HG02870 (cell line): ENCODE measurements around the gene DSEL.

ENCODE experiments used
- ATAC-seq: cut with Tn5 transposase; IDR thresholded peaks from one replicate; pipeline ENCODE4 v1.9.1; 2021; ENCODE audit warnings: mild to moderate bottlenecking, moderate library complexity; ENCODE audit not compliant: unreplicated experiment

DSEL gene

GRCh38 chr18:67516539-67517443 is at the start of gene DSEL:
Gene DSEL, minus strand, starts transcription at chr18:67516720. Its CDS starts 2,112 bp downstream, at chr18:67514608.
- peak; percentile 94 for ATAC-seq

DNA sequence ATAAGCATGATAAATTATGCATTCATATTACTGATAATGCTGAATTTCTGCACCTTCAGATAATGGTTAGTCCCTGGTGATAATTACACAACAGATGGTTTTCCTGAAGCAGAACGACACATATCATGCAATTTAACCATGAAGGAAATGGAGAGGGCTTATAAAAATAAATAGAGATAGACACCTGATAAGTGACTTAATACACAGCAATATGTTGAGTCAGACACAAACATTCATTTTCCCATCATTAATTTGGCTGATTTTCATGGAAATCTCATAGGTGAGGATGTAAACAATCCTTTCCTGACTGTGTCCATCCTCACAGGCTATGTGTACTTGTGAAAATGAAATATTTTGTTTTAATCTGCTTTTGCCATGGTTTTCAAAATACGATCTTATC is 36.9 kb upstream of the DSEL start:
- ATAC-seq, result no peak

GRCh38 chr18:67550872-67551520 is 34.5 kb upstream of the DSEL start:
- no peak for ATAC-seq

GRCh38 chr18:67549946-67550345 is 33.4 kb upstream of the DSEL start:
- no peak for ATAC-seq

- ATAC-seq, result no peak
Observed at GRCh38 chr18:67545681-67546080, 29.2 kb upstream of the DSEL start.

DNA sequence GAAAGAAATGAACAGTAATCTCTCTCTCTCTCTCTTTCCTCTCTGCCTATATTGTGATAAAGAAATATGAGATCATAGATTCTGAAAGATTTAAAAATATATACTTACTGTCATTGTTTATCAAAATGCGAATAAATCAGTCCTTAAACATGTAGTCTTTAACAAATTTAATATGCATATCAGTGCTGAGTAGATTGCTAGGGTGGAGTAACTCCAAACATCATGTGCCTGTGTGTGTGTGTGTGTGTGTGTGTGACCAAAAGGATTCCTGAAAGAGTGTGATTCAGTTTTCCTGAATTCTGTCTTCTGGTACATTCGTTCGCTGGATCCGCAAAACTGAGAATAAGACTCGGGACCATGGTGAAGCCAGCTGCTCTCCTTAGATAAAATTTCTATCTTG is 24.0 kb upstream of the DSEL start:
- ATAC-seq, result no peak

GRCh38 chr18:67531929-67532328 is 15.4 kb upstream of the DSEL start:
- no peak for ATAC-seq

DNA sequence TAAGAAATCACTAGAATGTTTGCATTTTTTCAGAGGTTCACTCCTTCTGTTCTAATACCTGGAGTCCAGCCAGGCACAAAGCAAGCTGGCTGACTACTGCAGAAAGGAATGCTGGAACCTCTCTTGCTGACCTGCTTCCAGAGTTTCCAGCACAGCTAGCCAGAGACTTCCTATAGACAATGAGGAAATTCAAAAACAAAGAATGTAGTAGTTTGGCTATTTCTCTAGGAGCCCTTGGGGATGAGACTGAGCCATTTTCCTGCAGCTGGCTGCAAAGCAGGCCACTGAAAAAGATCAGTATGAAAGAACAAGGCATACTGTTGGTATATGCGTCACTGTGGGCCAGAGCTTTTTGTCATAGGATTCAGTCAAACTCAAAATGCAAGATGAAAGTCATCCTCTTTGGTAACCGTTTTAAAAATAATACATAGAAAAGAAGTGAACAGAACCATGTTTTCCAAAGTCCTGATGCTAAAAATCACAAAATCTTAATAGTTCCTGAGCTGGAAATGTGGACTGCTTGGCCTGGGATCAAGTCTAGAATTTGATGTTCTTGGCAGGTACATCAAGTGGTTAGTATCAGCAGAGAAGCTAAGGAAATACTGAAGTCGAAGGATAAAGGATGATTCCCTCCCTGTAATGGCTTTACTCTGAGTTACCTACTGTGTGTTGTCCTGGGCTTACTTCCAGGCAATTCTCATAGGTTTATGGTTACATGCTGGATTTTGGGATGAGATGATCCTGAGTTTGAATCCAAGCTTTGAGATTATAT is 9.0 kb upstream of the DSEL start:
- no peak for ATAC-seq

GRCh38 chr18:67520351-67520921 is 3.9 kb upstream of the DSEL start:
- no peak for ATAC-seq

DNA sequence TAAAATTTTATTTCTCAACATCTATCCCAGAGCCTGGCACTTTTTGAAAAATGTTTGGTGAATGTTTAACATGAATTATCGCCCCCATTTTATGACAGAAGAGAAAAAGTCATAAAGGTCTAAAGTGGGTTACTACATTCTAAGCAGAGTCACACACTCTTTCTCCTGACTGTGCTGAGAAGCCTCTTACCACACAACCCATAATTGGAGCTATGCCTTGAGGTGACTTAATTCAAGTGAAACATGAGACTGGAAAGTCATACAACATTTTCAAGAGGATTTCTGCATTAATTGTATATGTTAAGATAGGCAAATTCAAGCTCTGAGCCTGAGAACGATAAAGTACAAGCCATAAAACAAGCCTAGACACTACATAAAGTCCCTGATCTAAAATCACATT is 3.1 kb upstream of the DSEL start:
- no peak for ATAC-seq

DNA sequence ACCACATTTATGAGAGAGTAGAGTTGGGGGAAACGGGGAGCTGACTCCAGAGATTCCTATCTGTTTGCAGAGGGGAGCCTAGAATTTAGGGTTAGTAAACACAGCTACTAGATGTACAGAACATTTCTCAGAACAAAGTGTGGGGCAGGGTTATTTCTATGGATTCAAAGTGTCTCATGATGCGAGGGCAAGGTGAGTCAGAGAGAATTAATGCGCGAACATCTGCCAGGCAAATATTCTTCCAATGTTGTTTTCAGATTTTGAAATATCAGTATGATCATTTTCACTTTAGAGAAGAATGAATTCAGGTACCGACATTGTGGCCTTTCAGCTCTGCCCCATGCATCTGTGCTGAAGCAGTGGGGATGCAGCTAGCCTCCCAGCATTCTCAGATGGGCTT is 2.0 kb upstream of the DSEL start:
- no peak for ATAC-seq

DNA sequence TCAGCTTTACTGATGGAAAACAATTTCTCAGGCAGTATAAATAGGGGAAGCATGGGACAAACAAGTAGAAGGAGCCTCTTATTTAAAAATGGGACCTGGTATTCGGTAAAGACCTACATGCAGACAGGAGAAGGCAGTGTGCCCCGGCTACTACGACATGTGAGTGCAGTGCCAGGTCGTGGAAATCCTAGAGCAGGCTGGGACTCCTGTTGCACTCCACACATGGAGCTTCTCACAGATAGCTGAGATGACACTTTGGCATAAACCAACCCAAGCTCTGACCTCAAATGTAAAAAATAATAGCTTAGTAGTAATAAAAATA is 885 bp upstream of the DSEL start:
- ATAC-seq, result no peak

DNA sequence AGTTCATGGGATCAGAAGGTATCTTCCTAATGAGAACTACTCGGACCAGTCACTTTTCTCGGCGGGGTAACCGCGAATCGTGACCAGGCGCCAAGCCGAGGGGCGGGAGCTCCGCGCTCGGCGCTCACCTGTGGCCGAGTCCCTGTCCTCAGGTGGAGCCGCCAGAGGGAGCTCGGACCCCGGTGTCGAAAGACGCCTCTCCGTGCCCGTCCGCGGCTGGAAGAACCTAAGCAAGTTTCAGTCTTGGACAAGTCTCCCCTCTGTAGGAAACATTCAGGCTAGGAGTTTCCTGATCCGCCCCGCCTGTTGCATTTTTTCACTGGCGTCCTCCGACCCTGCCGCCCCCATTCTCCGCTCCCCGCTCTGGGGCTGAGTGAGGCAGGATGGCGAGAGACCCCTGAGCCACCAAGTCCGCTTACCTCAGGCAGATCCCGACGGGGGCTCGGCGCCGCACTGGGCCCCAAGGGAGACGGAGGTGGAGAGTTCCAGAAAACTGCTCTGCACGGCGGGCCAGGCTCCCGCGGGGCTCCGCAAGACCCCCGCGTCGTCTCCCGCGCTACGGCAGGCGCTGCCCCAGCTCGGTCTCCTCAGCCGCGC is 480 bp downstream of the DSEL start:
- peak; percentile 25 for ATAC-seq

DNA sequence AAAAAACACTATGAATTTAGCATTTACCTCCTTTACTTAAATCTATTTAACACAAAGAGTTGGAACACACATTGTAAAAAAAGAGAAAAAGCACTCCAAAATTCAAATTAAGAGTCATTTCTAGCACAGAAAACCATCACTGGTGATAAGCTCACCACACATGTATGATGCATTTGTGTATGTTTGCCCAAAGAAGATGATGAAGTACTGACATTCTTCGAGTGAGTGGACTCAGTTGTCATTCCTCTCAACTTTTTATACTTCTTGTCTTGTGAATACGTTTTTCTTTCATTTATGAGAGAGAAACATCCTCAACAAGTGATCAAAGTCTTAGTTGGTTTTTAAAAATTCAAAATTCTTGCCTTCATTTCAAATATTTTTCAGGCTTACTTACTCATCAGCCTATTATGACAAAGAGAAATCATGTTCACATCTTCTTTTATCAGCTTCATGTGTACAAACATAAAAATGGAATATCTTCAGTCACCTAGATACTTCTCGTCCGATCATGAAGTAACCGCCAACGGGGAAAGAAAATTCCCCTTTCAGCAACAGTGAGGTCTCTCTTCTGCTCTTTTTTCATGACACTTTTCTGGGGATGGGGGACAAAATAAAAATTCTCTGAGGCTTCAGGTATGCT is 1.5 kb downstream of the DSEL start:
- ATAC-seq, result no peak

- ATAC-seq, result no peak
Observed at GRCh38 chr18:67514465-67514864, 2.1 kb downstream of the DSEL start.

DNA sequence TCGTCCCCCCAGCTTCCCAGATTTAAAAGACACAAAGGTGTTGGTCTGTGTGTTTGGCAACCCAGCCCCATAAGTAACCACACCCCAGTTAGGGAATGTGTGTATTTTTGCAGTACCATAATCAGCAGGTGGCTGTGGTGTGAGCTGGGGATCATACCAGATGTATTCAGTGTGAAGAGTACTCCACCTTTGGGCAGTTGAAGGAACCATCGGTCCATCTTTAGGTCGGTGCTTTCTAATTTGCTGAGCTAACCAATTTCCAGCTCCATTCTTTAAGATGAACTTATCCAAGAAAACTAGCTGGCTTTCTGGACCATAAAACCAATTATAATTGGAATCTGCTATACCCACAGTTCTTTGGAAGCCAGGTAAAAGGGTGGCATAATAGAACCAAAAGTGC is 3.2 kb downstream of the DSEL start:
- ATAC-seq, result no peak

GRCh38 chr18:67511840-67512239 is 4.7 kb downstream of the DSEL start:
- no peak for ATAC-seq

- ATAC-seq, result no peak
Observed at GRCh38 chr18:67510831-67511230, 5.7 kb downstream of the DSEL start.

GRCh38 chr18:67509741-67510391 is 6.7 kb downstream of the DSEL start:
- no peak for ATAC-seq

- ATAC-seq, result no peak
Observed at GRCh38 chr18:67508146-67508545, 8.4 kb downstream of the DSEL start.
